Stimulated activated memory B cell treated with anti-CD40 and anti-IgM and Interleukin-4, amounts not matched to agents 10 μg/mL and 1 μg/mL and 100 μg/mL, for 72 hours (primary cell): Measurements from ENCODE around the gene DAPK2.

Source experiments
- ATAC-seq: fragments of 150-1000 bp; cut with Tn5 transposase; 2 replicates; pipeline ENCODE4 v1.10.0; 2021
- H3K27ac Mint-ChIP-seq: one replicate; pipeline ENCODE4 v1.8.0; 2022; ENCODE audit warnings: mild to moderate bottlenecking, mixed read lengths
- H3K27me3 Mint-ChIP-seq: one replicate; pipeline ENCODE4 v1.8.0; 2022; ENCODE audit warnings: mixed read lengths
- H3K36me3 Mint-ChIP-seq: one replicate; pipeline ENCODE4 v1.8.0; 2022; ENCODE audit warnings: mixed read lengths
- H3K4me1 Mint-ChIP-seq: one replicate; pipeline ENCODE4 v1.8.0; 2022; ENCODE audit warnings: mixed read lengths
- H3K4me3 Mint-ChIP-seq: one replicate; pipeline ENCODE4 v1.8.0; 2022; ENCODE audit warnings: mild to moderate bottlenecking, moderate library complexity, mixed read lengths
- H3K9me3 Mint-ChIP-seq: one replicate; pipeline ENCODE4 v1.8.0; 2022; ENCODE audit warnings: mixed read lengths

Gene DAPK2

GRCh38 chr15:63943829-63944680 lies 102.2 kb downstream of the DAPK2 start:
- Mint-ChIP-seq H3K9me3 (no peaks in the 10 kb centered on the region), H3K27ac (peak overlapping the region; percentile 71), H3K4me1 (peaks cover 44% of the 10 kb centered on the region), H3K4me3 (no peak overlapping the region), H3K36me3 (no peaks in the 10 kb centered on the region), H3K27me3 (no peaks in the 10 kb centered on the region)
- ATAC-seq = no peak

GRCh38 chr15:63942486-63943365 lies 103.6 kb downstream of the DAPK2 start:
- Mint-ChIP-seq H3K27ac (peak overlapping the region; percentile 78), H3K4me1 (peaks cover 51% of the 10 kb centered on the region), H3K9me3 (no peaks in the 10 kb centered on the region), H3K4me3 (no peak overlapping the region), H3K36me3 (no peaks in the 10 kb centered on the region), H3K27me3 (no peaks in the 10 kb centered on the region)
- ATAC-seq = peak; percentile 63

- Mint-ChIP-seq H3K4me3 (no peak overlapping the region), H3K9me3 (no peaks in the 10 kb centered on the region), H3K27me3 (no peaks in the 10 kb centered on the region), H3K36me3 (no peaks in the 10 kb centered on the region), H3K4me1 (peaks cover 51% of the 10 kb centered on the region), H3K27ac (peak overlapping the region; percentile 78)
- no peak for ATAC-seq
Measured at GRCh38 chr15:63941698-63942465, 104.4 kb downstream of the DAPK2 start.

DNA sequence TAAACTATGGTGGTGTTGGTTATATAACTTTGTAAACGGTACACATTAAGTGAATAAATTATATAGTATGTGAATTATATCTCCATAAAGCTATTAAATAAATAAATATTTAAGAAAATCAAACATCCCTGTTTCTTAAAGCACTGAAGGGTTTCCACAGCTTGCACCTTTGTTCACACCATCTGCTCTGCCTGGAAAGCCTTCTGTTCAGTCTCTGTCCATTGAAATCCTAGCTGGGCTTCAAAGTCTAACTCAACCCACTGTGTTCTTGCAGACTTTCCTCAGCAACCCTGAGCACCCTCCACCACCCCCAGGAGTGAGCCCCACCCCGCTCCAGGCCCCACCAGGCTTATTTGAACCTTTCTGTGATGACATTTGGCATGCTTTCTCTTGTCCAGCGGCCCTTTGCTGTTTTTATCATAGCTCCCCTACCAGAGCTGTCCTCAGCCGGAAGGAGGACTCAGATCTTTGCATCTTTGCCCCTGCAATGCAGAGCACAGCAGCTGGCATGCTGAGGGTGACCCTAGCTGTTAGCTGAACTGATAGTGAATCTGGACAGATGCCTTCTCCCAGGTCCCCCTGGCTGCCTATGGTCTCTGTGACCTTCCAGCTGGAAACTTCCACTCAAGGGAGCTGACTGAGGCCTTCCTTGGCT lies 105.2 kb downstream of the DAPK2 start:
- ATAC-seq = no peak
- H3K9me3 Mint-ChIP-seq = no peaks in the 10 kb centered on the region
- H3K4me1 Mint-ChIP-seq = peaks cover 50% of the 10 kb centered on the region
- no peaks in the 10 kb centered on the region for H3K36me3 Mint-ChIP-seq
- H3K27me3 Mint-ChIP-seq = no peaks in the 10 kb centered on the region
- H3K4me3 Mint-ChIP-seq = no peak overlapping the region
- H3K27ac Mint-ChIP-seq = peak overlapping the region; percentile 78

GRCh38 chr15:63939531-63940130 lies 106.7 kb downstream of the DAPK2 start:
- H3K9me3 Mint-ChIP-seq = no peaks in the 10 kb centered on the region
- peak overlapping the region; percentile 70 for H3K27ac Mint-ChIP-seq
- peaks cover 38% of the 10 kb centered on the region for H3K4me1 Mint-ChIP-seq
- no peaks in the 10 kb centered on the region for H3K27me3 Mint-ChIP-seq
- H3K36me3 Mint-ChIP-seq = no peaks in the 10 kb centered on the region
- ATAC-seq = peak; percentile 34
- H3K4me3 Mint-ChIP-seq = no peak overlapping the region

- H3K4me3 Mint-ChIP-seq = no peak overlapping the region
- ATAC-seq = no peak
- no peaks in the 10 kb centered on the region for H3K36me3 Mint-ChIP-seq
- H3K27me3 Mint-ChIP-seq = no peaks in the 10 kb centered on the region
- peak overlapping the region; percentile 70 for H3K27ac Mint-ChIP-seq
- no peaks in the 10 kb centered on the region for H3K9me3 Mint-ChIP-seq
- peaks cover 38% of the 10 kb centered on the region for H3K4me1 Mint-ChIP-seq
Measured at GRCh38 chr15:63938486-63939061, 107.7 kb downstream of the DAPK2 start.

DNA sequence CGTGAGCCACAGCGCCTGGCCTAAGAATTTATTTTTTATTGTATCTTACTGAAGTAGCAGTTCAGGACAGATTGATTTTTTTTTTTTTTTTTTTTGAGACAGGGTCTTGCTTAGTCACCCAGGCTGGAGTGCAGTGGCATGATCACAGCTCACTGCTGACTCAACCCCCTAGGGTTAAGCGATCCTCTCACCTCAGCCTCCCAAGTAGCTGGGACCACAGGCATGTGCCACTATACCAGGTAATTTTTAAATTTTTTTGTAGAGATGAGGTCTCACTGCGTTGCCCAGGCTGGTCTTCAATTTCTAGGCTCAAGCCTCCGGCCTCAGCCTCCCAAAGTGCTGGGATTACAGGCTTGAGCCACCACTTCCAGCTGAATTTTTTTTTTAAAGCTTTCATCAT lies 112.8 kb downstream of the DAPK2 start:
- no peaks in the 10 kb centered on the region for H3K9me3 Mint-ChIP-seq
- peaks cover 12% of the 10 kb centered on the region for H3K36me3 Mint-ChIP-seq
- H3K27ac Mint-ChIP-seq = no peak overlapping the region
- no peak for ATAC-seq
- no peaks in the 10 kb centered on the region for H3K27me3 Mint-ChIP-seq
- peaks cover 4% of the 10 kb centered on the region for H3K4me1 Mint-ChIP-seq
- H3K4me3 Mint-ChIP-seq = no peak overlapping the region

- Mint-ChIP-seq H3K36me3 (peaks cover 19% of the 10 kb centered on the region), H3K27ac (no peak overlapping the region), H3K4me3 (no peak overlapping the region), H3K9me3 (no peaks in the 10 kb centered on the region), H3K4me1 (no peaks in the 10 kb centered on the region), H3K27me3 (no peaks in the 10 kb centered on the region)
- no peak for ATAC-seq
Measured at GRCh38 chr15:63931556-63931955, 114.7 kb downstream of the DAPK2 start.

- ATAC-seq = no peak
- Mint-ChIP-seq H3K4me1 (no peaks in the 10 kb centered on the region), H3K36me3 (peaks cover 19% of the 10 kb centered on the region), H3K27ac (no peak overlapping the region), H3K9me3 (no peaks in the 10 kb centered on the region), H3K4me3 (no peak overlapping the region), H3K27me3 (no peaks in the 10 kb centered on the region)
Measured at GRCh38 chr15:63930034-63930433, 116.3 kb downstream of the DAPK2 start.

DNA sequence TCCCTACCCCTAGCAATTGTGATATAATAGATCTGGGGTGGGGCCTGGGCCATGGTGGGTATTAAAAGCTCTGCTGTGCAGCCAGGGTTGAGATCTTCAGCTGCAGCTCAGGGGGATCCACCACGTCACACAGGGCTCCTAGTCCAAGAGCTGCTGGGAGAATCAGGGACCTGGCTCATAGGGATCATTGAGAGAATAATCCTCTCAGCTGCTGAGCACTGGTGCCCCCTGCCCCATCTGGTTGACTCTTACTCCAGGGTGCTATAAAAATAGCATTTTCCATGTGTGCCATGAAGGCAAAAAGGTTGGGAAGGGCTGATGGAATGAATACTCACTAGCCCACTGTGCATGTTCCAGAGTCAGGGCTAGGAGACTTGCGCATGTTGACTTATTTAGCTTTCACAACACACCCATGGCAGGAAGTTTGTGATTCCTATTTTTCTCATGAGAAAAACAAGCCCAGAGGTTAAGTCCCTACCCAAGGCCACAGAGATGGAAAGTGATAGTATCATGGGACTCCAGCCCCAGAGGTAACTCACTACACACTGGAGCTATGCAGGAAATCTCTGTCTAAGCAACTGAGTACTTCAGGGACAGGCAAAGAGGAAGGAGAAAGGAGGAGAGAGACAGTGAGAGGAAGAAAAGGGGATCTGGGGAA lies 118.0 kb downstream of the DAPK2 start:
- Mint-ChIP-seq H3K9me3 (no peaks in the 10 kb centered on the region), H3K27ac (peak overlapping the region; percentile 45), H3K4me3 (no peak overlapping the region), H3K36me3 (peaks cover 21% of the 10 kb centered on the region), H3K4me1 (no peaks in the 10 kb centered on the region), H3K27me3 (no peaks in the 10 kb centered on the region)
- ATAC-seq = no peak

DNA sequence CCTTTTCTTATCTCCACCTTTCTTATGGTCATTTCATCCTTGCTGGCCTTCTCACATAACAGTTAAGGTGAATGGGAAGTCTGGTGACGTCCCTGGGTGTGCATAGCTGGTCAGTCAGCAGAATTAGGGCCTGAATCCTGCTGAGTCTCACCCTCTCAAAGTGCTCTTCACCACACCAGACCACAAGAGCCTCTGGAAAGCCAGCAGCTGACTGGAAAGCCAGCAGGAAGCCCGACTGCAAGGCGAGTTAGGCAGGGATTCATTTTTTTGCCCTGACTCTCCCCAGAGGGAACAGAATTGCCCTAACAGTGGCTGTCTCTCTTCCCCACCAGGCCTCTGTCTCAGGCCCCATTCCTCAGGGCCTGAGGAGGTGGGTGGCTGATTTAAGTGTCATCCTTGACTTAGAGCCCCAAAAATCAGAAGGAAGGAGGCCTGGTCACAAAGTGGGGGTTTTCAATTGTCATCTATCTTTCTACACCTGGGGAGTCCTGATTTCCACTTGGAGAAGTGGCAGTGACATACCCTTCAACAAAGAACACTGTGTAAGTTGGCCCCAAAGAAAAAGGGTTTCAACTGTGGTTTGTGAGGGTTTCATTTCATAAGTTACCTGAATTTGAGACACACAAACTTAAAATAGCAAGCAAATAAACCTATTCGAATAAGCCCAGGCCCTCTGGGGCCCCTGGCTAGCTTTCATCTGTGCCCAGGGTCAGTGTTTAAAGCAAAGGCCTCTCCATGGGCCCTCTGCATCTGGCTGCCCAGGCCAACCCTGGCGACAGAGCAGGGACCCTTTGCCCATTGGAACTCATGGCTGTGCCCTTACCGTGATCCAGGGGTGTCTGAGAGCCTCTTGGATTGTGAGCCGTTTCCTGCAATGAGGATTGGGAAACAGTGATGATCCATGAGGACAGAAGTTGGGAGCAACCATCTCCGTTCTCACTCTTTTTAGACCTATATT lies 122.0 kb downstream of the DAPK2 start:
- no peak for ATAC-seq
- Mint-ChIP-seq H3K27ac (no peak overlapping the region), H3K36me3 (peaks cover 19% of the 10 kb centered on the region)

GRCh38 chr15:63922916-63923315 lies 123.4 kb downstream of the DAPK2 start:
- Mint-ChIP-seq H3K9me3 (no peaks in the 10 kb centered on the region), H3K4me1 (peaks cover 18% of the 10 kb centered on the region), H3K4me3 (no peak overlapping the region), H3K36me3 (peaks cover 13% of the 10 kb centered on the region), H3K27me3 (no peaks in the 10 kb centered on the region), H3K27ac (peak overlapping the region; percentile 2)
- ATAC-seq = no peak

More for the DNA sequence above, 122.0 kb downstream of the DAPK2 start:
- Mint-ChIP-seq H3K9me3 (no peaks in the 10 kb centered on the region), H3K4me3 (no peak overlapping the region), H3K27me3 (no peaks in the 10 kb centered on the region), H3K4me1 (peaks cover 18% of the 10 kb centered on the region)
